ENCODE data around the gene KRAS.

GRCh38 chr12:25182765-25183164 lies 68.0 kb downstream of the KRAS start:
- TF ChIP-seq CTCF (IDR thresholded peaks at IDR 0.05; ENCODE audit: extremely low read depth in 1 of 2, insufficient read depth in 1 of 2, low read depth in 1 of 2, low read length in 2 of 2) (no peak), EZH2 (IDR thresholded peaks at IDR 0.05; ENCODE audit: borderline replicate concordance, low read depth, low read length, severe bottlenecking) (no peak), POLR2A (IDR thresholded peaks at IDR 0.05; ENCODE audit: low read depth, low read length) (no peak)
